ELR (cell line): Measurements from ENCODE around the gene SLC4A1.

ENCODE experiments used
- DNase-seq: peaks from one replicate; pipeline ENCODE4 v3.0.0-alpha.2; 2015; ENCODE audit warnings: low read depth

Gene SLC4A1

DNA sequence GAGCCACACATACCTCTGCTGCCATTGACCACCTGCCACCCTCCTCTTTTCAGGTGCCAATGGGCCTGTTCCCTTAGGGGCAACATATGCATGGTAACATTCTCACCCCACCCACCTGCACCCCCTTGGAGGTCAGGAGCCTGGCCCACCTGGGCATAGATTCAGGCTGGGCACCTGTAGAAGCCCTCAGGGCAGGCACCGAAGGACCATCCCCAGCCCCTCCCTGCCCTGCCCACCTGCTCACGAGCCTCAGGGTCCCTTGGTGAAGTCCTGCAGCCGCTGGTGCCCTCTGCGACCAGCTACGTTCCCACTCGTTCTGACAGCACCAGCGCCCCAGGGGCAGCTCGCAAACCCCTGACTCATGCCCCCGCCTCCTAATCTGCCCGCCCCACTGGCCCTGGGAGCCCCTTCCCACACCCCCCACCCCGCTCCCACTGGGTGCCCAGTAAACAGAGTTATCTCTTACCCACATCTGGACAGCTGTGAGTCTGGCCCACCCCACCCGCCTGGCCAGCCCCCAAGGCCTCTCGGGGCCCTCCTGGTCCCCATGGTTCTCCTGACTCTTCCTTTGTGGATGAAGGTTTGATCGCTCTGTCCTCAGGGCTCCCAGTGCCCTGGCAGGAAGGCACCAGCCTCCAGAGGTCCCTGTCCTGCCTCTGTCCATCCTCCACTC is at the start of gene SLC4A1:
Gene SLC4A1 (minus strand): TSS at position 318 of the 673 bp plus-strand sequence. CDS start 5,269 bp downstream, outside the sequence.
- no peak for DNase-seq

DNA sequence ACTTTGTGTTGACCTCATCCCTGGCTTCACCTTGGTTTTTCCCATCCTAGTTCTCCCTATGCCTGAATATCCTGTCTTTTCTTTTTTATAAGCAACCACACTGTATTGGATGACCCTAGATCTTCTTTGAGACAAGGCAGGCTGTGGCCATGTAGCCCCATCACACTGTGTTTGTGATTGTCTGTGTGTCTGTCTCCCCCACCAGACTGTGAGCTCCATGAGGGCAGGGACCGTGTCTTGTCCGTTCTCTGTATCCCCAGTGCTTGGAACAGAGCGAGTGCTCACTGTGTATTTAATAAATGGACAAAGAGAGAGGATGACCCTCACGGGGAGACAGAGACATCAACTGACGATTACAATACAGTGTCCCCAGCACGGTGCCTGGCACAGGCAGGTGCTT is 49.6 kb upstream of the SLC4A1 start:
- DNase-seq, result no peak

DNA sequence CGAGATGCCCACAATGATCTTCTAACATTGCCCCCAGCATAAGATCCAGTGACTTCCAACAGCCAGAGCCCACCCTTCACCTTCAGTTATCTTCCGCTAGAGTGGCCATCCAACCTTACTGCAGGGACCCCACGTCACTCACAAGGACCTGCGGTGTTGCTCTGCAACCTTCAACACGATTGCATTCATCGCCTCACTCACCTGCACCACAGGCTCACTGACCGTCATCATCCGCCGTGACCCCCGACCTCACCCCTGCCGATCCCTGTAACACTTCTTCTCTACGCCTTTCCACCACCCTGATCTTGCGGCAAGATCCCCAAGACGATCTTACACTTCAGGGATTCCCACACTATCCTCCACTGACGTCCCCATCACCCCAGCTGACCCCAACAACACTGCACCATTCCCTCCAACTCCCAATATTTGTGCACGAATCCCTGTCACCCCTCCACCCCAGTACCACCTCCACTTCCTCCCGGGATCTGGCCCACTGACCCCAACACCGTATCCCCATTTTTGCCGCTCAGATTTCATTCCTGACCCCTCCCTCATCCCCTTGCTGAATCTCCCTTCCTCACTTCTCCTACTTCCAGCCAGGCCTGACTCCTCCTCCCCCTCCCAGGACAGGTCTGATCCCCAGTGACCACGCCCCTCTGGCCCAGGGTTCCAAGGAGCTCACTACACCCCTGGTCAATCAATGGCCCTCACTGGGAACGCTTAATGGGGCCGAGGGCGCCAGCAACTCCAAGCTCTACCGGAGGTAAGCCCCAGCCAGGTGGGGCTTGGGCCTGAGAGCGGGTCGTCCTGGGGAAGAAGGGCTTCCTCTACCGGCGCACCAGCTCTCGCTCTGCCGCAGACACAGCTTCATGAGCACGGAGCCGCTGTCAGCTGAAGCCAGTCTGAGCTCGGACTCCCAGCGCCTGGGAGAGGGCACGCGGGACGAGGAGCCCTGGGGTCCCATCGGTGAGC is 48.1 kb upstream of the SLC4A1 start:
- DNase-seq, result no peak

DNA sequence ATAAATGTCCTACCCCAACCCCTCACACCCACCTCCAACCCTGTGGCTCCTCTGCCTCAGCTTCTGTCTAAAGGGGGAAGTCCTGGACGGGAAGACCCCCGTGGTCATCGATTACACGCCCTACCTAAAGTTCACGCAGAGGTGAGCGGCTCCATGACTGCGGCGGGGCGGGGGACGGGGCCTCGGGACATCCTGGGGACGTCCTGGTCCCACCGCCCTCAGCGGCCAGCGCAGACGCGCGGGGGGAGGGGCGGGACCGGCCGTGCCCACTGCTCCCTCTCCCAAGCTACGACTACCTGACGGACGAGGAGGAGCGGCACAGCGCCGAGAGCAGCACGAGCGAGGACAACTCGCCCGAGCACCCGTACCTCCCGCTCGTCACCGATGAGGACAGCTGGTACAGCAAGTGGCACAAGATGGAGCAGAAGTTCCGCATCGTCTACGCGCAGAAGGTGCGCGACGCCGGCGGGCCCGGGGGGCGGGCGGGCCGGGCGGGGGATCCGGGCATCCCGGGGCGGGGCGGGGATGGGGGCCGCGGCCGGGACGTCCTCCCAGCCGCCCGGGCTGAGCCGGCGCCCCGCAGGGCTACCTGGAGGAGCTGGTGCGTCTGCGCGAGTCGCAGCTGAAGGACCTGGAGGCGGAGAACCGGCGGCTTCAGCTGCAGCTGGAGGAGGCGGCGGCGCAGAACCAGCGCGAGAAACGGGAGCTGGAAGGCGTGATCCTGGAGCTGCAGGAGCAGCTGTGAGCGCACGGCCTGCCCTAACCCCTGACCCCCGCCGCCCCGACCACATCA is 47.1 kb upstream of the SLC4A1 start:
- peak; percentile 51 for DNase-seq

DNA sequence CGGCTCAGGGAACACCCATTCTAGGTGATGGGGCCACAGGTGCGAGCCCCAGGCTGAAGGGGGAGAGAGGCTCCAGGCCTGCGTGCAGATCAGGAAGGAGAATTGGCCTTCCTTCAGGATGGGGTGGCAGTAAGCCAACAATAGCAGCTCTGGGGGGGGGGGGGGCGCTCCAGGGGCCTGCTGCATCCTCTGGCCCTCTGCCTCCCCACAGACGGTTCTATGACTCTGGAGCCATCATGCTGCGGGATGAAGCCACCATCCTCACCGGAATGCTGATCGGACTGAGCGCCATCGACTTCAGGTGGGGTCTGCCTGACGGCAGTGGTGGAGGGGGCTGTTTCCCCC is 46.6 kb upstream of the SLC4A1 start:
- no peak for DNase-seq

DNA sequence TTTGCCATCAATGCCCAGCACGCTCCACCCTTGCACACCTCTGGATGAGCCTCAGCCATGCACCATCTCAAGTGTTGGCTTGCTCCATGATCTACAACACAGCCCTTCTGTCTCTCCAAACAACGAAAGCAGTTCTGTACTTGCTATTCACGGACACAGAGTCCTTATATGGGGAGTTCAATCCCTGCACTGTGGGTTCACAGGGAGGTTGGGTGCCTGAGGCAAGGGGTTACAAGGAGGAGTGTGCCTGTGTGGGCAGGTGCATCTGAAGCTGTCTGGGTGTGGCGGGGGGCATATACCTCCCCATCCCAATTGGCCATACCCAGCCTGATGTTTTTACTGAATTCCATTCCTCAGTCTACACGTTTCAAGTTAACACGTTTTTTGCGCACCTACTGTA is 46.1 kb upstream of the SLC4A1 start:
- DNase-seq, result no peak

DNA sequence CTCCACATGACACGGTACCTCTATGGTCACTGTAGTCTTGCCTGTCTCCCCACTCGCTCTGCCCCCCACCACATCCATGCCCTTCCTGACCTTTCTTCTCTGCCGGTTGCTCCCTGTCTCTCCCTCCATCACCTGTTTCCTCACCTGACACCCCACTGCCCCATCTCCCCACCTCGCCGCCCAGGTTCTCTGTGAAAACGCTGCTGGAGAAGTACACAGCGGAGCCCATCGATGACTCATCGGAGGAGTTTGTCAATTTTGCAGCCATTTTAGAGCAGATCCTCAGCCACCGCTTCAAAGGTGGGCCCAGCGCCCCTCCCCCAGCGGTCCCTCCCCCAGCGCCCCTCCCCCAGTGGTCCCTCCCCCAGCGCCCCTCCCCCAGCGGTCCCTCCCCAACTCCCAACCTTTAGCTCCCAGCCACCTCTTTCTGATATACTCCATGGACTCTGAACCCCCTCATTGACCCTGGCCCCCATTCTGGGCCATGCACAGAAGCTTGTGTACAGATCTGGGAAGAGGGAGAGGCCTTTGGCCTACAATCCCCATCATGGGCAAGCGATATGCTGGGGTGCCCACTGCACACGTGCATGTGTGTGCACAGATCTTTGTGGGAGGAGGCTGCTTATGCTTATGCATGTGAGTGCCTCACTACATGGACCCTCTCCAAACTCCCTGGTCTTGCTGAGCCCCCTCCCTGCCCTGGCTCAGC is 44.6 kb upstream of the SLC4A1 start:
- DNase-seq, result no peak

DNA sequence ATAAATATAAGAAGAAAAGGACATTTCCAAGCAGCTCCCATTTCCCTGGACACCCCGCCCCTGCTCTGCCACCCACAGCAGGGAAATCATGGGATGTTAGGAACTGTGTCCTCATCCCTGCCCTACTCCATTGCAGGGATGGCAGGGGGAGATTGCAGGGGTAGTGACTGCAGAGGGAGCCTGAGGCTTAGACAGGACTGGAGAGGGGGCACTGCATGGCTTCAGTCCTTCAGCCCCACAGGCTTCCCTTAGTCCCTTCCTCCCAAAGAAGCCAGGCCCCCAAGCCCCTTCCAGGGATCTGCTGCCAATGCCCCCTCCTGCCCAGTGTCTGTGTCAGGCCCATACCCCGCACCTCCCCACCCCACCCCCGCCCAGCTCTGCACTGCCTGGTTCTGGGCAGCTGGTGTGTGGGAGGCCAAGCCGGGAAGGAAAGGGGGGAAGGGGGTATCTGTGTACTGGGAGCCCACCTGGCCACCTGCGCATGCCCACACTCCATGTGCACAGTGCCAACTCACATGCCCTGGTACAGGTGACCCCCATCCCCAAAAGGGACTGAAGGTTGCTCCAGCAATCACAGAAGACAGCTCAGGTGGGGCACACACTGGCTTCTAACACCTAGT is 43.7 kb upstream of the SLC4A1 start:
- DNase-seq, result no peak

DNA sequence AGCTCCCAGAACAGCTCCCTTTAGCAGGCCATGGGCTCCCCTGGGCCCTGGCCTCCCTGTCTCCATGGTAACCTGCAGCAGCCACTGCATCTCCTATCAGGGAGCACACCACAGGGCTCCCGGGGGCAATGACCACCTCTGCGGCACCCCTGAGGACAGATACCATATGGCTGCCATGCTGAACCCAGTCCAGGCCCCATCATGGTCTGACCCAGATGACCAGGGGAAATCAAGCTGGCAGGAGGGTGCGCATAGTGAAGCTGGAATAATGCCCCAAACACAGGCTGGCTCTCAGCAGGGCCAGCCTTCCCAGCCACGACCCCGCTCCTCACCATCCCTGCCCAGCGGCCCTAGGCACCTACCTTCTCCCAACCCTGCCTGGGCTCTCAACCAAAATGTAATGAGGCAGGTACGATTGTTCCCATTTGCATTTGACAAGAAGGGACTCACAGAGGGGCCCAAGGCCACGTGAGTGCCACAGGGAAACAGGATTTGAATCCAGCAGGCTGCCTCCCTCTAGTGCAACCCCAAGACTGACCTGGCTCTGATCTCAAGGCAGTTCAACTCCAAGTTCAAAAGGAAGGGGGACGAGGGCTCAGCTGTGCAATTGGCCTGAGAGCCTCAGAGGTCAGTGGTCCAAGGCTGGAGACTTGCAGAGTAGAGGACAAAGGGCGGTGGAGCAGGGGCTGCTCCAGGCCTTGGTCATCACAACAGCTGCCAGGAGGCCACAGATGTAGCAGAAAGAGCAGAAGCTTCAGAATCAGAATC is 42.9 kb upstream of the SLC4A1 start:
- DNase-seq, result no peak

DNA sequence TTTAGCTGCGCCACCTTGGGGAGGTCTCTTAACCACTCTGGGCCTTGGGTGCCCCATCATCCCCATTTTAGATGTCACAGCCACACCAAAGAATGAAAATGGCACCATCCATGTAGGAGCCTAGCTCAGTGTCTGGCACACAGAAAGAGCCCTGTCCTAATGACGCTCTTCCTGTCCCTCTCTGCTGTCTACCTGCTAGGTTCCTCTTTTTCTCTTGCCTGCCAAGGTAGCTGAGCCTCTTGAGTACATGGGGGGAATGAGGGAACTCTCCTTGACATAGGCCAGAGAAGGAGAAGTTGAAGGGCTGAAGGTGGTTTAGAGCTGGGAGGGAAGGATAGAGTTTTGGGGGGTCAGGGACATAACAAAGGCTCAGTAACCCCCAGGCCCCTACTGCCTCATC is 42.3 kb upstream of the SLC4A1 start:
- no peak for DNase-seq

DNA sequence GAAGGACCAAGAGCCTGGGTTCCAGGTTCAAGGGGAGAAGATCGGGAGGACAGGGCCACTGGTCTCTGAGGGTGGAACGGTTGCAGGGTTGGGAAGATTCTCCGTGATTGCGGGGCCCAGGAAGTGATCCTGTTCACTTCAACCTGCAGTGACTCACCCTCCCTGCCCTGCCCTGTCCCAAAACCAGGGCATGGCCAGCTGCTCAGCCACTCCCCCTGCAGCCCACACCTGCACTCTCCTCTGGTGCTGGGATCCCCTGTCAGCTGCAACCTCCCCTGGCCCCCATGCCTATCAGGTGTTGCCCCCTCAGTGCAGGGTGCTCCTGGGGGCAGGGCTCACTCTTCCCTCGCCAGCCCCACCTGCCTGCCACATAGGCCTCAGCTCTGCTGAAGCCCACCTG is 41.5 kb upstream of the SLC4A1 start:
- DNase-seq, result no peak

DNA sequence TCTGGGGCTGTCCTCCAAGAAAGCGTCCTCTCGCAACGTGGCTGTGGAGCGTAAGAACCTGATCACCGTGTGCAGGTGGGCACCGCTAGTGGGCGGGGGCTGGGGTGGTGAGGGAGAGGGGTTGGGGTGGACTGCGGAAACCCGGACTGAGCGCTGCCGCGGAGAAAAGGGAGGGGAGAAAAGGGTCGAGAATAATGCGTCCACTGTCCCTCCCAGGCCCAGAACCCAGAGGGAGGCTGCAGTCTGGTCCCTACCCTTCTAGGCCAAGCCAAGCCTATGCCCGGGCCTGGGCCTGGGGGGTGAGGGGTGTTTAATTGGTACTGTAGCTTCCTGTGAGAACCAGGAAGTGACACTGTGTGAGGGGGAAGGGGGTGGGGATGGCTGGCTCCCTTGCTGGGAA is 40.9 kb upstream of the SLC4A1 start:
- no peak for DNase-seq

DNA sequence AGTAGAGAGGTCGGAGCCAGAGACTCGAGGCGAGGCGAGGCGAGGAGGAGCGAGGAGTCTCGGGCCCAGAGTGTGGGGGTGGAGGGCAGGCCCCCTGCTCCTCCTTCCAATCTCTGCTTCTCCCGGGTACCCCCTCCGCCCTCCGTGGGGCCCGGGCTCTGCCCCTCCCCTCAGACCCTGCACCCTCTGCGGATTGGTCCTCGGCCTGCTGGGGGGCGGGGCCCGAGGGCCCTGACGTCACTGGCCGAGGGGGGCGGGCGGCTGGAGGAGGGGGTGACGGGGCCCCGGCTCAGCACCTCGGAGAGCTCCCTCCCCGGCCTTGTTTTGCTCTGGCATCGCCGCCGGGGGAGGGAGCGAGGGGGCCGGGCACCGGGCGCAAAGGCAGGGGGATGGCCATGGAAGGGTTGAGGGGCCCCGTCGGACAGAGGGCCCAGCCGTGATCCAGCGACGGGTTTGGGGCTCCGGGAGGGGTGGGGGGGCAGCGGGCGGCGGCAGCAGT is 40.4 kb upstream of the SLC4A1 start, which contains the start of gene RUNDC3A:
Gene RUNDC3A (plus strand): TSS at position 282 of the 499 bp plus-strand sequence. CDS start 232 bp downstream, outside the sequence.
- DNase-seq, result peak; percentile 81

DNA sequence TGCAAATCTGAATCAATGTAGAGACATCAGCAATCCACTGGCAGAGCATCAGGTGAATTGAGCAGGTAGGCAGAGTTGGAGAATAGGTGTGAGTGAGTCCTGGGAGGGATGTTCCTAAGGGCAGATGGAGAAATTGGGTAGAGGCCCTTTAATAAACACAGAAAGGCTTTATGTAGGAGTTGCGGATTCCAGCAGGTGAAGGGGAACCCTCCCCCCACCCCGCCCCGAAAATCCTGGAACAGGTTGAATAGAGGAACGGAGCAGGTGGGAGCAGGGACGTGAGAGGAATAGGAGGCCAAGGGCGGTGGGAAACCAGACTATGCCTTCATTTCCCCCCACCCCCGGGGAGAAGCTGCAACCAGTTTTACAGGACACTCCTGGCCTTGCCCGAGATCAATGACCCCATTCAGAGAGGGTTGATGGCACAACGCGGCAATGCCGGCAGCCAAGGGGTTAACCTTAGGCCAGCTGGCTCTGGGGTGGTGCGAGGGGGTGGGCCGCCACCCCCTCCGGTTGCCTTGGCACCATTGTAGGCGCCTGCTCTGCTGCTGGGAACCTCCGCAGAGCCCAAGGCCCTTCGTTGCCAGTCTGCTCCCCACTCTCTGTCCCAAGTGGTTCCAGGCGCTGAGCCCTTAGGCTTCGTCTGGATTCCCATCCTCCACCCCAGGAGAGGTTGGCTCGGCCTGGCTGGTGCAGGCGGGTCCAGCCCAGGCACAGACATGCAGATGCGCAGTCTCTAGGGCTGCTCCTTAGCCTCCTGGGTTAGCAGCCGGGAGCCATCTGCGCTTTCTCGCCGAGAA is 39.7 kb upstream of the SLC4A1 start:
- peak; percentile 39 for DNase-seq

DNA sequence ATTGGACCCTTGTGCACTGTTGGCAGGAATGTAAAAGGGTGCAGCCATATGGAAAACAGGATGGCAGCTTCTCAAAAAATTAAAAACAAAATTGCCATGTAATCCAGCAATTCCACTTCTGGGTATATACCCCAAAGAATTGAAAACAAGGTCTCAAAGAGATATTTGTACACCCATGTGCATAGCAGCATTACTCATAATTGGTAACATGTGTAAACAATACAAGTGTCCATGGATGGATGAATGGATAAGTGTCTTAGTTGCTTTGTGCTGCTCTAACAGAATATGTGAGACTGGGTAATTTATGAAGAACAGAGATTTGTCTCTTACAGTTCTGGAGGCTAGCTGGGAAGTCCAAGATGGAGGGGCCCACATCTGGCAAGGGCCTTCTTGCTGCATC is 36.7 kb upstream of the SLC4A1 start:
- no peak for DNase-seq

DNA sequence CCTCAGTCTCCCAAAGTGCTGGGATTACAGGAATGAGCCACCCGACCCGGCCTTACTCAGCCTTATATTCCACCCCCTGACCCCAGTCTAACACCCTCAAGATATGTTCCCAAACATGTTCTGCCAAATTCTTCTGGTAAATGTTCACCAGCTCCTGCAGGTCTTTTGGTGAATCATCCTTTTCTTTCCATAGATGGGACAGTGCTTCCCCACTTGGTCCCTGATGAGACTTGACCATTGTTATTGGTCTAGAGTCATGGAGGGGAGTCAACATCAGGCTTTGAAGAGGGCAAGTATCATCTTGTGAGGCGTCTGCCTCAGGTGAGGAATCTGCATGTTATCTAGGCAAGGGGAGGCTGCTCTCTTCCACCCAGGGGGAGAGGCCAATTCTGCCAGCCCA is 30.0 kb upstream of the SLC4A1 start:
- DNase-seq, result no peak

DNA sequence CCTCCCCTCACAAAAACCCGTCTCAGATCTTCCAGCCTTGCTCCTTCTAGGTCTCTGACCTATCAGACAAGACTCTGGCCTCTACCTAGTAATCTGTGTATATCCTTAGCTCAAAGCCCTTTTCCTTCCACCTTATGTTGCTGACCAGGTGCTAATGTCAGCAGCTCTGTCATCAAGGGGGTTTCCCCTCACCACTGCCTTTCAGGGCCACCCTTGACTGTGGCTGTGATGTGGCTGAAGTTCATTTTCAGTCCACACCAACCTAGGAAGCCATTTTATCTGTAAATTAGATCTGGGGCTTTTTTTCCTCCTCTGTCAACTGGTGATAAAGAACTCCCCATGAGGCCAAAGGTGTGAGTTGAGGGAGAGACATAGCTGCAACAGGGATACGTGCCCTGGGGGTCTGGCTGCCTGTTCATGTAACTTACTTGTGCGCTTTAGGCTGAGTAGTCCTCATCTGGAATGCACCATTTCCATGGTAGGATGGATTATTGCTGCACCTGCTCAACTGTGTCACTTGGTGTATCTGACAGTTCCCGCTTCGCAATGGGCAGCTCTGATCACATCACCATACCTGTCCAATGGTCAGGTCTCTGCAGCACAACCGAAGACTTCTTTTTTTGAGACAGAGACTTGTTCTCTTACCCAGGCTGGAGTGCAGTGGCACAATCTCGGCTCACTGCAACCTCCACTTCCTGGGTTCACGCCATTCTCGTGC is 25.7 kb upstream of the SLC4A1 start:
- no peak for DNase-seq

DNA sequence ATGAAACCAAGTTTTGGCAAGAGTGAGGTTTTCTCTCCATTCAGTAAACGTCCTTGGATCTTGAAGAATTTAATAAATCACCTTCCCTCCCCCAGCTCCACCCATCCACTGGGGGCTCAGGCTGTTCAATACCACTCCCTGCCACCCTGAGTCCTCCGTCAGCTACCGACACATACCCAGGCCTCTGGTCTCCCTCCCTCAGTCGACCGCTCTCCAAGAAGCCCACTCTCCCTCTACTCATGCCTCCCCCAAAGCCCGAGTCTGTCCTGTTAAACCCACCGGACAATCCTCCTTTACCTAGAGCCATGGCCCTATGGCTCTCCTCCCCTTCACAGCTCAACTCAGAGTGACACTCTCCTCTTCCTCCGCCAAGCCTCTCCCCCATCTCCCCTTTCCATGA is 19.7 kb upstream of the SLC4A1 start:
- DNase-seq, result no peak

DNA sequence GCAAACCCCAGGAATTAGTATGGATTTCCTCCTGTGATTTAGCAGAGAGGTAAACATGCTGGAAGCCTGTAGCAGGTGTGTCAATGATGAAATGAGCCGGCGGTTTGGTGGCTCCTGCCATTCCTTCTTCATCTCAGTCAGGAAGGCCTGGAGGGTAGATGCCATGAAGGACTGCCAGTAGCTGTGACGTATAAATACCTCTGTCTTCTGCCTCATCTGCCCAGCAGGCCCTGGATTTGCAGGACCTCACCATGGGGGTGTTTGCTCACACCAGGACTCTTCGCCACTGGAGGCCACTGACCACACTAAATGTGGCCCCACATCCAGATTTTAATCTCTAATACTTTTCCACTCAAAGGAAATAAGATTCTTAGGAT is 16.1 kb upstream of the SLC4A1 start:
- no peak for DNase-seq
